Right atrium auricular region (tissue), 2 donors: ENCODE measurements around the gene RPUSD1. TPM values are rescaled to one million over a fixed set of nuclear protein-coding genes. Genes with fewer than 3 reads are reported as not detected.
"Not testable (repeated sequence)": the region's sequence is repeated elsewhere in the genome, so short reads cannot be mapped to it uniquely, and the experiment has no call there.

Experiments used
- DNase-seq: peaks from one replicate; pipeline ENCODE4 v3.0.0-alpha.2; 2019; ENCODE audit warnings: low spot score
- H3K27ac ChIP-seq, 2 donors: fragments of 200-600 bp; sonication (generic); 1 replicate in 1 of 2; 2 replicates in 1 of 2; pipeline ENCODE4 v1.5.1; 2016 to 2019
- H3K27me3 ChIP-seq, 2 donors: fragments of 200-600 bp; sonication (generic); one replicate each; pipeline versions ENCODE4 v1.5.1 to v1.6.0; 2017 to 2019
- H3K36me3 ChIP-seq: fragments of 200-600 bp; sonication (generic); one replicate; pipeline ENCODE4 v1.5.1; 2016
- H3K4me1 ChIP-seq, 2 donors: fragments of 200-600 bp; sonication (generic); one replicate each; pipeline versions ENCODE4 v1.5.1 to v1.6.0; 2017 to 2019
- H3K4me3 ChIP-seq, 2 donors: fragments of 200-600 bp; sonication (generic); 1 replicate in 1 of 2; 2 replicates in 1 of 2; pipeline ENCODE4 v1.5.1; 2017 to 2019; ENCODE audit warnings: mild to moderate bottlenecking in 1 of 2, moderate library complexity in 1 of 2
- H3K9me3 ChIP-seq, 2 donors: fragments of 200-600 bp; sonication (generic); one replicate each; pipeline ENCODE4 v1.5.1; 2019
- total RNA-seq, 2 donors: library from RNA; depleted of rRNA; stranded (reverse); fragments of >200 nt; gene quantifications; one replicate each; pipeline ENCODE4 v1.1.0, GENCODE V29; 2016
- TF ChIP-seq, protein P1 (sequence below), 2 donors: fragments of 200-600 bp; sonication (generic); IDR thresholded peaks; one replicate each; pipeline ENCODE4 v1.5.1; 2019; ENCODE audit warnings: antibody characterized with exemption in 2 of 2

The RPUSD1 gene
- total RNA-seq, 2 donors from 2014 or later = 11.4 to 13.2 TPM

DNA sequence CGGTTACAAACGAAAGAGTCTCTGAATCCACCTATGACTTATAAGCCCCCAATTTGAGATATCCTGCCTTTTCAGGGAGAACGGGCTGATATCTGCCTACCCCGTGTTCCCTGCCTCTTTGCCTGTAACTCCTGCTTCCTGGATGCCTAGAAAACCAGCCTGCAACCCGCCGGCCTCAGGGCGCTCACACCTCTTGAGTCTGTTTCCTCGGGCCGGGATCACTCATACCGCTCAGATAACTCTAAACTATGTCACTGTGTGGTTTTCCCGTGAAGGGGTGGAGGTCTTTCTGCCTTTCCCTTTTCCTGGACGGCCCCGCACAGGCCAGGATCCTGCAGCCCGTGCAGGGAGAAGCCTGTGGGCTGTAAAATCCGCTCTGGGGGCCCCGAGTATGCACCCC, 10.4 kb downstream of the RPUSD1 start:
- TF ChIP-seq, protein P1, sequence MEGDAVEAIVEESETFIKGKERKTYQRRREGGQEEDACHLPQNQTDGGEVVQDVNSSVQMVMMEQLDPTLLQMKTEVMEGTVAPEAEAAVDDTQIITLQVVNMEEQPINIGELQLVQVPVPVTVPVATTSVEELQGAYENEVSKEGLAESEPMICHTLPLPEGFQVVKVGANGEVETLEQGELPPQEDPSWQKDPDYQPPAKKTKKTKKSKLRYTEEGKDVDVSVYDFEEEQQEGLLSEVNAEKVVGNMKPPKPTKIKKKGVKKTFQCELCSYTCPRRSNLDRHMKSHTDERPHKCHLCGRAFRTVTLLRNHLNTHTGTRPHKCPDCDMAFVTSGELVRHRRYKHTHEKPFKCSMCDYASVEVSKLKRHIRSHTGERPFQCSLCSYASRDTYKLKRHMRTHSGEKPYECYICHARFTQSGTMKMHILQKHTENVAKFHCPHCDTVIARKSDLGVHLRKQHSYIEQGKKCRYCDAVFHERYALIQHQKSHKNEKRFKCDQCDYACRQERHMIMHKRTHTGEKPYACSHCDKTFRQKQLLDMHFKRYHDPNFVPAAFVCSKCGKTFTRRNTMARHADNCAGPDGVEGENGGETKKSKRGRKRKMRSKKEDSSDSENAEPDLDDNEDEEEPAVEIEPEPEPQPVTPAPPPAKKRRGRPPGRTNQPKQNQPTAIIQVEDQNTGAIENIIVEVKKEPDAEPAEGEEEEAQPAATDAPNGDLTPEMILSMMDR (IDR thresholded peaks at IDR 0.05) = no peak
- Histone ChIP-seq H3K9me3 (no peaks in the 10 kb centered on the region), H3K4me1 (no peaks in the 10 kb centered on the region), H3K27me3 (no peaks in the 10 kb centered on the region), H3K36me3 (no peaks in the 10 kb centered on the region), H3K27ac (no peak overlapping the region), H3K4me3 (no peak overlapping the region)
- no peak for DNase-seq

DNA sequence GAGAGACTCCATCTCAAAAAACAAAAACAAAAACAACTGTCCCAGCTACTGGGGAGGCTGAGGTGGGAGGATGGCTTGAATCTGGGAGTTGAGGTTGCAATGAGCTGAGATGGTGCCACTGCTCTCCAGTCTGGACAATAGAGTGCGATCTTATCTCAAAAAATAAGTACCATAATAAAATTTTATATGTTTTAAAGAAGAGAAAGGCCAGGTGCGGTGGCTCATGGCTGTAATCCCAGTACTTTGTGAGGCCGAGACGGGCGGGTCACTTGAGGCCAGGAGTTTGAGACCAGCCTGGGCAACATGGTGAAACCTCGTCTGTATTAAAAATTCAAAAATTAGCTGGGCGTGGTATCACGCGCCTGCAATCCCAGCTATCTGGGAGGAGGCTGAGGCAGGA, 11.4 kb downstream of the RPUSD1 start:
- H3K9me3 ChIP-seq = no peaks in the 10 kb centered on the region
- no peaks in the 10 kb centered on the region for H3K27me3 ChIP-seq
- no peak overlapping the region for H3K4me3 ChIP-seq
- H3K27ac ChIP-seq = no peak overlapping the region
- H3K4me1 ChIP-seq = no peaks in the 10 kb centered on the region
- no peaks in the 10 kb centered on the region for H3K36me3 ChIP-seq
- TF ChIP-seq, protein P1 (IDR thresholded peaks at IDR 0.05) = no peak
- DNase-seq = no peak

DNA sequence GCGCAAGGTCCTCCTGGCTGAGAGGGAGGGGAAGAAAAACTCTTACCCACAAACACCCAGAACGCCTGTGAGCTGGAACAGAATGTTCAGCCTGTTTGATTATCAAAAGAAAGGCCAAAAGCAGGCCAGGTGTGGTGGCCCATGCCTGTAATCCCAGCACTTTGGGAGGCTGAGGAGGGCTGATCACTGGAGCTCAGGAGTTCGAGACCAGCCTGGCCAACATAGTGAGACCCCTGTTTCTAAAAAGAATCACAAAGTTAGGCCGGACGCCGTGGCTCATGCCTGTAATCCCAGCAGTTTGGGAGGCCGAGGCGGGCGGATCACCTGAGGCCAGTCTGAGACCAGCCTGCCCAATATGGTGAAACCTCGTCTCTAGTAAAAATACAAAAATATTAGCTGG, 11.9 kb downstream of the RPUSD1 start:
- H3K4me3 ChIP-seq, H3K9me3 ChIP-seq, DNase-seq, H3K36me3 ChIP-seq, H3K27me3 ChIP-seq, H3K27ac ChIP-seq, H3K4me1 ChIP-seq: not testable (repeated sequence)

DNA sequence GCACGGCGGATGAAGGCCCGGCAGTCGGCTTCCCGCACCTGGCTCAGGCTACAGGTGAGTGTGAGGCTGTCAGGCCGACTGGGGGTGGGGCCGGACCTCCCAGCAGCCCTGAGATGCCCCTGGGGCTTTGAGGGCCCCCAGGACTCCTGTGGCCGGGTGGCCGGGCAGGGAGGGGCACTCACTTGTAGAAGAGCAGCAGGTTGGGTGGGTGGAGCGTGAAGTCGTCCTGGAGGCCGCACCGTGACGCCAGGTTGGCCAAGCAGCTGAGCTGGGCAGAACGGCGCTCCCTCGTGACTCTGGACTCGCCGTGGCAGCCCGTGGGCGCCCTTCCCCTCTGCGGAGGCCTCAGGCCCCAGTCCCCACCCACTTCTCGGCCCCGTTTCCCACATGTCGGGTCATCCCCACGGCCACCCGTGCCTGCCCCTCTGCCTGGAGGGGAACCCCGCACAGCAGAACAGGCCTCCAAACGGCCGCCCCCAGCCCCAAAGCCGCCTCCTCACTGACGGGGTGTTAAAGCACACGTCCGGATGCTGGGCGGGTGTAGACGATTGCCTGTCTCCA, 12.9 kb downstream of the RPUSD1 start:
- no peak overlapping the region for H3K27ac ChIP-seq
- no peak overlapping the region for H3K4me3 ChIP-seq
- TF ChIP-seq, protein P1 (IDR thresholded peaks at IDR 0.05) = no peak
- no peaks in the 10 kb centered on the region for H3K36me3 ChIP-seq
- H3K4me1 ChIP-seq = no peaks in the 10 kb centered on the region
- no peak for DNase-seq
- no peaks in the 10 kb centered on the region for H3K27me3 ChIP-seq
- no peaks in the 10 kb centered on the region for H3K9me3 ChIP-seq

DNA sequence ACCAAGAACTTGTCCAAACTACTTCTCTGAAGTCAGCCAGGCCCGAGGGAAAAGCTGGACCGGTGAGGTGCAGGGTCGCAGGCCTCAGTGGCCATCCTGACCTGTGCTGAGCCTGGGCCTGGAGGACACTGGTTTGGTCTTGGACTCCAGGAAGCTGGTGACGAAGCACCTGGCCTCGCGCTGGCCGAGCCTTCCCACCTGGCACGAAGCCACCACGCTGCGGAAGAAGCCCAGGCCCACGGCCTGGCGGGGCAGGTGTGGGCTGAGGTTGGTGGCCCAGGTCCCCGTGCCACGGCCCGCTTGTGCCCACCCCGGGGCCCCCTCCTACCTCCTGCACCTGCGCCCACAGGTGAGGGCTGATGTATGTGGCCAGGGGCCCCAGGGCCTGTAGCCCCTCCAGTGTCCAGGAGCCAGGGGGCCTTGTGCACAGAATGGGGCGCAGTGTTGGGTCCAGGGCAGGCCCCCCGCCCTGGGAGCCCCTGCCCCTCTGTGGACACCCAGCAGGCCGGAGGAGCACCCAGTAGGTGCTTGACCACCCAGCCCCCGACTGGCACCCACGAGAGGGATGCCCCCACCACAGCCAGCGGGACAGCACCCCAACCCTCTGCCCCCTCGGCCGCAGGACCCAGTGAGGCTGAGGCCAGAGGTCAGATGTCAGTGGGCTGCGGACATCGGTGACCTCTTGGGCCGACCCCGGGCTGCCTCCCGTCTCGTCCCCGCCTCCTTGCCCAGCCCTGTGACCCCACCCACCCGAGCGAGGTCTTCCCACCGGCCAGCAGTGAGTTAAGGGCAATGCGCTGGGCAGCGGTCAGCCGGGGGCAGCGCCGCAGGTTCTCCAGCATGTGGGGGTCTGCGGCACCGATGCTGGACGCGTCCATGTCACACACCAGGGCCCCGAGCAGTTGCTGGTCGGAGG, 13.8 kb downstream of the RPUSD1 start:
- H3K27me3 ChIP-seq = no peaks in the 10 kb centered on the region
- no peaks in the 10 kb centered on the region for H3K4me1 ChIP-seq
- TF ChIP-seq, protein P1 (IDR thresholded peaks at IDR 0.05) = no peak
- H3K27ac ChIP-seq = no peak overlapping the region
- no peak for DNase-seq
- no peaks in the 10 kb centered on the region for H3K9me3 ChIP-seq
- H3K36me3 ChIP-seq = no peaks in the 10 kb centered on the region
- no peak overlapping the region for H3K4me3 ChIP-seq

DNA sequence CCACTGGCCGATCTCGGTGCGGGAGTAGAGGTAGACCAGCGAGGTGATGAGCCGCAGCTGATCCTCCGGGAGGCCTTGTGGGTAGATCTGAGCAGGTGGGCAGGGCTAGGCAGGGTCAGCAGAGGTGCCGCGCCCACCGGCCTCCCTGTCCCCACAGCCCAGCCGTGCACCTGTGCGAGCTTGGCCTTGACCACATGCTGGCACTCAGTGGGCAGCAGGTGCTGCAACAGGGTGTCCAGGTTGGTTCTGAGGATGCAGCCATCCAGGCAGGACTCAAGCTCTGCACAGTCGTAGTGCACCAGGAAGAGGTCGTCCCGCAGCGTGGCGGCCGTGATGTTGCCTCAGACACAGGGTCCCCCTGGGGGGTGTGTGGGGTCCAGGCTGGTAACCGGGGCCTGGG, 15.2 kb downstream of the RPUSD1 start:
- Histone ChIP-seq H3K4me1 (no peaks in the 10 kb centered on the region), H3K27ac (no peak overlapping the region), H3K27me3 (no peaks in the 10 kb centered on the region), H3K9me3 (no peaks in the 10 kb centered on the region), H3K36me3 (no peaks in the 10 kb centered on the region), H3K4me3 (no peak overlapping the region)
- TF ChIP-seq, protein P1 (IDR thresholded peaks at IDR 0.05) = no peak
- no peak for DNase-seq
